Activated T-helper 2 cell treated with anti-CD3 and anti-CD28 coated beads, Interferon-gamma antibody, Interleukin-2, Interleukin-4, amounts not matched to agents 10 μg/mL and 5 μg/mL and 100 μg/mL, durations not matched to agents 14 hours and 24 hours and 36 hours (primary cell): Measurements from ENCODE around the gene EHHADH. TPM values are rescaled to one million over a fixed set of nuclear protein-coding genes. Genes with fewer than 3 reads are reported as not detected.
"Not testable (repeated sequence)": the region's sequence is repeated elsewhere in the genome, so short reads cannot be mapped to it uniquely, and the experiment has no call there.

Source experiments
- DNase-seq: peaks from one replicate; pipeline ENCODE4 v3.0.0; 2021; ENCODE audit warnings: low spot score
- H3K27ac Mint-ChIP-seq: one replicate; pipeline ENCODE4 v1.8.0; 2021; ENCODE audit warnings: mixed read lengths
- H3K27me3 Mint-ChIP-seq: one replicate; pipeline ENCODE4 v1.8.0; 2021; ENCODE audit warnings: low read depth, mixed read lengths
- H3K36me3 Mint-ChIP-seq: one replicate; pipeline ENCODE4 v1.8.0; 2021; ENCODE audit warnings: low read depth, mixed read lengths
- H3K4me1 Mint-ChIP-seq: one replicate; pipeline ENCODE4 v1.8.0; 2021; ENCODE audit warnings: low read depth, mixed read lengths
- H3K4me3 Mint-ChIP-seq: one replicate; pipeline ENCODE4 v1.8.0; 2021; ENCODE audit warnings: low read depth, mild to moderate bottlenecking, moderate library complexity, mixed read lengths
- H3K9me3 Mint-ChIP-seq: one replicate; pipeline ENCODE4 v1.8.0; 2021; ENCODE audit warnings: mixed read lengths
- intact Hi-C: fragments of 100-400 bp; cut with micrococcal nuclease; formaldehyde crosslinking; loops from one replicate; pipeline ENCODE4 v1.15.1; 2023
- total RNA-seq: library from RNA; stranded (reverse); gene quantifications from 2 replicates; pipeline ENCODE4 v1.2.3, GENCODE V29; 2022

EHHADH gene
- total RNA-seq: 2.9 and 3.2 TPM in 2 replicates

- Mint-ChIP-seq H3K36me3 (no peaks in the 10 kb centered on the region), H3K27me3 (peaks cover 2% of the 10 kb centered on the region), H3K27ac (peak within 1 kb of the TSS; percentile 63), H3K9me3 (peaks cover 13% of the 10 kb centered on the region), H3K4me1 (peaks cover 4% of the 10 kb centered on the region), H3K4me3 (peak within 1 kb of the TSS; percentile 79)
- intact Hi-C loops: no loop called here
- DNase-seq: peak; percentile 53
Measured at GRCh38 chr3:185253645-185254410, at the start of gene EHHADH. Gene EHHADH, minus strand, starts transcription at chr3:185254049. Its CDS starts 27 bp downstream, at chr3:185254022.

GRCh38 chr3:185299918-185300426 is 46.1 kb upstream of the EHHADH start:
- intact Hi-C loops: loop anchor here (10.0 kb wide), 1 partner anchor 425 kb away; no protein-coding TSS in a partner anchor
- not testable (repeated sequence) for H3K27me3 Mint-ChIP-seq, H3K4me3 Mint-ChIP-seq, H3K36me3 Mint-ChIP-seq, DNase-seq, H3K9me3 Mint-ChIP-seq, H3K27ac Mint-ChIP-seq, H3K4me1 Mint-ChIP-seq

GRCh38 chr3:185297867-185298266 is 44.0 kb upstream of the EHHADH start:
- no peak overlapping the region for H3K4me3 Mint-ChIP-seq
- intact Hi-C loops: loop anchor here (1.0 kb wide), 1 partner anchor 8 kb away; no protein-coding TSS in a partner anchor

GRCh38 chr3:185292238-185292637 is 38.4 kb upstream of the EHHADH start:
- Mint-ChIP-seq H3K4me3 (no peak overlapping the region), H3K27ac (no peak overlapping the region)
- intact Hi-C loops: no loop called here

More at GRCh38 chr3:185297867-185298266, 44.0 kb upstream of the EHHADH start:
- no peaks in the 10 kb centered on the region for H3K9me3 Mint-ChIP-seq
- peak overlapping the region; percentile 39 for H3K27ac Mint-ChIP-seq
- H3K36me3 Mint-ChIP-seq: peaks cover 4% of the 10 kb centered on the region
- DNase-seq: no peak
- H3K27me3 Mint-ChIP-seq: no peaks in the 10 kb centered on the region
- H3K4me1 Mint-ChIP-seq: peaks cover 6% of the 10 kb centered on the region

GRCh38 chr3:185290266-185290665 is 36.4 kb upstream of the EHHADH start:
- H3K4me1 Mint-ChIP-seq: peaks cover 8% of the 10 kb centered on the region
- no peak overlapping the region for H3K4me3 Mint-ChIP-seq
- no peaks in the 10 kb centered on the region for H3K27me3 Mint-ChIP-seq
- no peaks in the 10 kb centered on the region for H3K9me3 Mint-ChIP-seq
- no peak overlapping the region for H3K27ac Mint-ChIP-seq
- no peak for DNase-seq
- intact Hi-C loops: loop anchor here (1.0 kb wide), 1 partner anchor 8 kb away; no protein-coding TSS in a partner anchor
- H3K36me3 Mint-ChIP-seq: peaks cover 16% of the 10 kb centered on the region

More at GRCh38 chr3:185292238-185292637, 38.4 kb upstream of the EHHADH start:
- Mint-ChIP-seq H3K4me1 (peaks cover 8% of the 10 kb centered on the region), H3K27me3 (no peaks in the 10 kb centered on the region), H3K36me3 (peaks cover 16% of the 10 kb centered on the region), H3K9me3 (no peaks in the 10 kb centered on the region)
- no peak for DNase-seq

- Mint-ChIP-seq H3K9me3 (peaks cover 12% of the 10 kb centered on the region), H3K27me3 (peaks cover 3% of the 10 kb centered on the region)
Measured at GRCh38 chr3:185283374-185283935, 29.6 kb upstream of the EHHADH start.

GRCh38 chr3:185282696-185283373 is 29.0 kb upstream of the EHHADH start:
- Mint-ChIP-seq H3K4me1 (peaks cover 17% of the 10 kb centered on the region), H3K4me3 (peak overlapping the region; percentile 96), H3K27ac (peak overlapping the region; percentile 84), H3K9me3 (peaks cover 12% of the 10 kb centered on the region), H3K36me3 (peaks cover 2% of the 10 kb centered on the region), H3K27me3 (peaks cover 3% of the 10 kb centered on the region)
- intact Hi-C loops: loop anchor here (1.0 to 5.0 kb wide), 2 partner anchors 216 to 471 kb away; partner anchors contain the start of genes TMEM41A and VPS8
- peak; percentile 90 for DNase-seq

More at GRCh38 chr3:185283374-185283935, 29.6 kb upstream of the EHHADH start:
- peak overlapping the region; percentile 84 for H3K27ac Mint-ChIP-seq
- intact Hi-C loops: loop anchor here (5.0 kb wide), 1 partner anchor 471 kb away; the partner anchor contains the start of gene VPS8
- DNase-seq: no peak
- peaks cover 17% of the 10 kb centered on the region for H3K4me1 Mint-ChIP-seq
- H3K4me3 Mint-ChIP-seq: peak overlapping the region; percentile 96
- H3K36me3 Mint-ChIP-seq: peaks cover 2% of the 10 kb centered on the region

GRCh38 chr3:185280572-185281365 is 26.9 kb upstream of the EHHADH start:
- intact Hi-C loops: loop anchor here (5.0 kb wide), 1 partner anchor 468 kb away; the partner anchor contains the start of gene VPS8
- Mint-ChIP-seq H3K4me3 (no peak overlapping the region), H3K27me3 (peaks cover 9% of the 10 kb centered on the region), H3K36me3 (peaks cover 2% of the 10 kb centered on the region), H3K9me3 (peaks cover 12% of the 10 kb centered on the region), H3K27ac (no peak overlapping the region), H3K4me1 (peaks cover 17% of the 10 kb centered on the region)
- no peak for DNase-seq

GRCh38 chr3:185279587-185280138 is 25.8 kb upstream of the EHHADH start:
- intact Hi-C loops: loop anchor here (5.0 kb wide), 1 partner anchor 467 kb away; the partner anchor contains the start of gene VPS8
- DNase-seq: no peak
- Mint-ChIP-seq H3K9me3 (peaks cover 12% of the 10 kb centered on the region), H3K4me3 (no peak overlapping the region), H3K27me3 (peaks cover 9% of the 10 kb centered on the region), H3K27ac (no peak overlapping the region), H3K36me3 (peaks cover 2% of the 10 kb centered on the region), H3K4me1 (peaks cover 15% of the 10 kb centered on the region)

- Mint-ChIP-seq H3K27ac (no peak overlapping the region), H3K9me3 (peaks cover 2% of the 10 kb centered on the region), H3K4me1 (peaks cover 3% of the 10 kb centered on the region), H3K4me3 (no peak overlapping the region), H3K27me3 (peaks cover 12% of the 10 kb centered on the region), H3K36me3 (no peaks in the 10 kb centered on the region)
- no peak for DNase-seq
- intact Hi-C loops: no loop called here
Measured at GRCh38 chr3:185276415-185276814, 22.6 kb upstream of the EHHADH start.

GRCh38 chr3:185272033-185272432 is 18.2 kb upstream of the EHHADH start:
- Mint-ChIP-seq H3K9me3 (no peaks in the 10 kb centered on the region), H3K4me3 (no peak overlapping the region)
- intact Hi-C loops: no loop called here

More at GRCh38 chr3:185272033-185272432, 18.2 kb upstream of the EHHADH start:
- Mint-ChIP-seq H3K36me3 (no peaks in the 10 kb centered on the region), H3K27ac (no peak overlapping the region), H3K27me3 (peaks cover 11% of the 10 kb centered on the region), H3K4me1 (no peaks in the 10 kb centered on the region)
- no peak for DNase-seq
